Gastroesophageal sphincter (tissue), 3 donors: ENCODE measurements around the gene PES1.

Experiments
- EP300 ChIP-seq: sonication (generic); formaldehyde crosslinking; IDR thresholded peaks from one replicate; pipeline ENCODE4 v1.6.1; 2017; ENCODE audit warnings: antibody characterized with exemption, mild to moderate bottlenecking
- POLR2AphosphoS5 ChIP-seq: sonication (generic); formaldehyde crosslinking; IDR thresholded peaks from one replicate; pipeline ENCODE4 v1.6.1; 2017; ENCODE audit warnings: antibody characterized with exemption
- TF ChIP-seq, protein P1 (sequence below), 4 experiments: fragments of 200-600 bp in 2 of 4; fragments of 450-650 bp in 2 of 4; sonication (generic) in 1 of 4; IDR thresholded peaks; one replicate each; pipeline ENCODE4 v1.5.1; 2017 to 2019; ENCODE audit warnings: antibody characterized with exemption in 4 of 4, mild to moderate bottlenecking in 2 of 4, moderate library complexity in 2 of 4

- TF ChIP-seq, protein P1, sequence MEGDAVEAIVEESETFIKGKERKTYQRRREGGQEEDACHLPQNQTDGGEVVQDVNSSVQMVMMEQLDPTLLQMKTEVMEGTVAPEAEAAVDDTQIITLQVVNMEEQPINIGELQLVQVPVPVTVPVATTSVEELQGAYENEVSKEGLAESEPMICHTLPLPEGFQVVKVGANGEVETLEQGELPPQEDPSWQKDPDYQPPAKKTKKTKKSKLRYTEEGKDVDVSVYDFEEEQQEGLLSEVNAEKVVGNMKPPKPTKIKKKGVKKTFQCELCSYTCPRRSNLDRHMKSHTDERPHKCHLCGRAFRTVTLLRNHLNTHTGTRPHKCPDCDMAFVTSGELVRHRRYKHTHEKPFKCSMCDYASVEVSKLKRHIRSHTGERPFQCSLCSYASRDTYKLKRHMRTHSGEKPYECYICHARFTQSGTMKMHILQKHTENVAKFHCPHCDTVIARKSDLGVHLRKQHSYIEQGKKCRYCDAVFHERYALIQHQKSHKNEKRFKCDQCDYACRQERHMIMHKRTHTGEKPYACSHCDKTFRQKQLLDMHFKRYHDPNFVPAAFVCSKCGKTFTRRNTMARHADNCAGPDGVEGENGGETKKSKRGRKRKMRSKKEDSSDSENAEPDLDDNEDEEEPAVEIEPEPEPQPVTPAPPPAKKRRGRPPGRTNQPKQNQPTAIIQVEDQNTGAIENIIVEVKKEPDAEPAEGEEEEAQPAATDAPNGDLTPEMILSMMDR (IDR thresholded peaks at IDR 0.05): no peak
- TF ChIP-seq POLR2AphosphoS5 (no peak), EP300 (no peak)
Measured at GRCh38 chr22:30602049-30602448, 10.3 kb upstream of the PES1 start.
